MM.1S (cell line): ENCODE measurements around the gene FCGR3B.
"Not testable (repeated sequence)": the region's sequence is repeated elsewhere in the genome, so short reads cannot be mapped to it uniquely, and the experiment has no call there.

Source experiments
- EZH2 ChIP-seq: fragments of 300-600 bp; sonication (generic); optimal IDR thresholded peaks from 2 replicates; pipeline ENCODE3; 2017; ENCODE audit warnings: low read depth, mild to moderate bottlenecking, antibody characterized with exemption, low read length, mixed read lengths
- EZH2phosphoT487 ChIP-seq: fragments of 300-600 bp; sonication (generic); IDR thresholded peaks from 2 replicates; pipeline ENCODE4 v1.6.1; 2018; ENCODE audit warnings: antibody characterized with exemption, low read length
- TF ChIP-seq, protein P1 (sequence below): fragments of 300-600 bp; sonication (generic); IDR thresholded peaks from 2 replicates; pipeline ENCODE4 v1.5.1; 2016; ENCODE audit warnings: antibody characterized with exemption, low read length, mixed read lengths

DNA sequence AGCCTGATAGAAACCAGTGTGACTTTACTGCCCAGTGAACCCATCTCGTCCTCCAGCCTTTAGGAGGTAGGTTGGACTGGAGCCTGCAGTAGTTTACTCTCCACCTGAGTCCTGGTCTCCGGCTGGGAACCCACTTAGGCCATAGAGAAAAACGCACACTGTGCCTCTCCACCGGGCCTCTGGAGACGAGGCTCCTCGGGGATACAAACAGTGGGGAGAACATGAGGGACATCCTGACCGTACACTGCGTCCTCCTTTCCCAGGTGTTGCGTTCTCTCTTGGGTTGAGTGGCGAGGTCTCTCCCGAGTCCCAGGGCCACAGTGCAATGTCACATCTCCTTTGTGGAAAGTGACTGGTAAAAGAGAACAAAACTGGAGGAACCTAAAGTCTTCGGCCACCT, 26.0 kb downstream of the FCGR3B start:
- TF ChIP-seq, protein P1, sequence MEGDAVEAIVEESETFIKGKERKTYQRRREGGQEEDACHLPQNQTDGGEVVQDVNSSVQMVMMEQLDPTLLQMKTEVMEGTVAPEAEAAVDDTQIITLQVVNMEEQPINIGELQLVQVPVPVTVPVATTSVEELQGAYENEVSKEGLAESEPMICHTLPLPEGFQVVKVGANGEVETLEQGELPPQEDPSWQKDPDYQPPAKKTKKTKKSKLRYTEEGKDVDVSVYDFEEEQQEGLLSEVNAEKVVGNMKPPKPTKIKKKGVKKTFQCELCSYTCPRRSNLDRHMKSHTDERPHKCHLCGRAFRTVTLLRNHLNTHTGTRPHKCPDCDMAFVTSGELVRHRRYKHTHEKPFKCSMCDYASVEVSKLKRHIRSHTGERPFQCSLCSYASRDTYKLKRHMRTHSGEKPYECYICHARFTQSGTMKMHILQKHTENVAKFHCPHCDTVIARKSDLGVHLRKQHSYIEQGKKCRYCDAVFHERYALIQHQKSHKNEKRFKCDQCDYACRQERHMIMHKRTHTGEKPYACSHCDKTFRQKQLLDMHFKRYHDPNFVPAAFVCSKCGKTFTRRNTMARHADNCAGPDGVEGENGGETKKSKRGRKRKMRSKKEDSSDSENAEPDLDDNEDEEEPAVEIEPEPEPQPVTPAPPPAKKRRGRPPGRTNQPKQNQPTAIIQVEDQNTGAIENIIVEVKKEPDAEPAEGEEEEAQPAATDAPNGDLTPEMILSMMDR = not testable (repeated sequence)
- TF ChIP-seq EZH2, EZH2phosphoT487: not testable (repeated sequence)
